GM21825 (cell line): ENCODE data around the gene MIA3.
"Not testable (repeated sequence)": the region's sequence is repeated elsewhere in the genome, so short reads cannot be mapped to it uniquely, and the experiment has no call there.

Experiments used
- ATAC-seq: cut with Tn5 transposase; IDR thresholded peaks from one replicate; pipeline ENCODE4 v1.9.1; 2021; ENCODE audit warnings: mild to moderate bottlenecking, moderate library complexity; ENCODE audit not compliant: unreplicated experiment

MIA3 gene, protein sequence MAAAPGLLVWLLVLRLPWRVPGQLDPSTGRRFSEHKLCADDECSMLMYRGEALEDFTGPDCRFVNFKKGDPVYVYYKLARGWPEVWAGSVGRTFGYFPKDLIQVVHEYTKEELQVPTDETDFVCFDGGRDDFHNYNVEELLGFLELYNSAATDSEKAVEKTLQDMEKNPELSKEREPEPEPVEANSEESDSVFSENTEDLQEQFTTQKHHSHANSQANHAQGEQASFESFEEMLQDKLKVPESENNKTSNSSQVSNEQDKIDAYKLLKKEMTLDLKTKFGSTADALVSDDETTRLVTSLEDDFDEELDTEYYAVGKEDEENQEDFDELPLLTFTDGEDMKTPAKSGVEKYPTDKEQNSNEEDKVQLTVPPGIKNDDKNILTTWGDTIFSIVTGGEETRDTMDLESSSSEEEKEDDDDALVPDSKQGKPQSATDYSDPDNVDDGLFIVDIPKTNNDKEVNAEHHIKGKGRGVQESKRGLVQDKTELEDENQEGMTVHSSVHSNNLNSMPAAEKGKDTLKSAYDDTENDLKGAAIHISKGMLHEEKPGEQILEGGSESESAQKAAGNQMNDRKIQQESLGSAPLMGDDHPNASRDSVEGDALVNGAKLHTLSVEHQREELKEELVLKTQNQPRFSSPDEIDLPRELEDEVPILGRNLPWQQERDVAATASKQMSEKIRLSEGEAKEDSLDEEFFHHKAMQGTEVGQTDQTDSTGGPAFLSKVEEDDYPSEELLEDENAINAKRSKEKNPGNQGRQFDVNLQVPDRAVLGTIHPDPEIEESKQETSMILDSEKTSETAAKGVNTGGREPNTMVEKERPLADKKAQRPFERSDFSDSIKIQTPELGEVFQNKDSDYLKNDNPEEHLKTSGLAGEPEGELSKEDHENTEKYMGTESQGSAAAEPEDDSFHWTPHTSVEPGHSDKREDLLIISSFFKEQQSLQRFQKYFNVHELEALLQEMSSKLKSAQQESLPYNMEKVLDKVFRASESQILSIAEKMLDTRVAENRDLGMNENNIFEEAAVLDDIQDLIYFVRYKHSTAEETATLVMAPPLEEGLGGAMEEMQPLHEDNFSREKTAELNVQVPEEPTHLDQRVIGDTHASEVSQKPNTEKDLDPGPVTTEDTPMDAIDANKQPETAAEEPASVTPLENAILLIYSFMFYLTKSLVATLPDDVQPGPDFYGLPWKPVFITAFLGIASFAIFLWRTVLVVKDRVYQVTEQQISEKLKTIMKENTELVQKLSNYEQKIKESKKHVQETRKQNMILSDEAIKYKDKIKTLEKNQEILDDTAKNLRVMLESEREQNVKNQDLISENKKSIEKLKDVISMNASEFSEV (N-terminal part only)

DNA sequence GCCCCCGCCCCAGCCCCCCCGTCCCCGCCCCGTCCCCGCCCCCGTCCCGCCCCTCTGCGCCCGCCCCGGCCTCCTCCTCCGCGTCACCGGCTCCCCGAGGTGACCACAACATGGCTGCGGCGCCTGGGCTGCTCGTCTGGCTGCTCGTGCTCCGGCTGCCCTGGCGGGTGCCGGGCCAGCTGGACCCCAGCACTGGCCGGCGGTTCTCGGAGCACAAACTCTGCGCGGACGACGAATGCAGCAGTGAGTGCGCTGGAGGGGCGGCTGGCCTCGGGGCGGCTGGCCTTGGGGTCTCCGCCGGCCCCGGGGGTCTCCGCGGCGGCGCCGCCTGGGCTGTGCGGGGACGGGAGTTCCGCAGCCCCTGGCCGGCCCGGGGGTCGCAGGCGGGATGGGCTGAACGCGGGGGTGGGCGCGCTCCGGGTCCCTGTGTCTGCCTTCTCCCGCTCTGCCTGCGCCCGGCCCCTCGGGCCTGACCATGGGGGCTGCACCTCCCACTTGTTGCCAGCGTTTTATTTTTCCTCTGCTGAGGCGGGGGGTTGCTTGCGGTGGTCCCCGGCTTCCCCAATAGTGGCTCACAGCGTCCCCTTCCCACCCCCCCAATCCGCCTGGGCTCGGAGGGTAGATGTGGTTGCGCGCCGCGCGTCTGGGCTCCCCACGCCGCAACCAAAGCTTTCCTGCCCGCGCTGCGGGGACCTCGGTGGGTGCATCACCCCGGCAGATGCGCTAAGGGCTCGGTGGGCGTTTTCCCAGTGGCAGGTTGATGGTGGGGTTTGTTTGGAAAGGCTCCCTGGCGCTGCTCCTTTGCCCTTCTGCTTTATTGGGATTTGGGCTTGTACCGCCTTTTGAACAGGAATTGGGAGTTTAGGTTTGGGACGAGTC lies at the start of gene MIA3:
Gene MIA3 (plus strand): TSS at position 97 of the 879 bp plus-strand sequence. CDS start 14 bp downstream, at position 111.
- peak; percentile 57 for ATAC-seq

DNA sequence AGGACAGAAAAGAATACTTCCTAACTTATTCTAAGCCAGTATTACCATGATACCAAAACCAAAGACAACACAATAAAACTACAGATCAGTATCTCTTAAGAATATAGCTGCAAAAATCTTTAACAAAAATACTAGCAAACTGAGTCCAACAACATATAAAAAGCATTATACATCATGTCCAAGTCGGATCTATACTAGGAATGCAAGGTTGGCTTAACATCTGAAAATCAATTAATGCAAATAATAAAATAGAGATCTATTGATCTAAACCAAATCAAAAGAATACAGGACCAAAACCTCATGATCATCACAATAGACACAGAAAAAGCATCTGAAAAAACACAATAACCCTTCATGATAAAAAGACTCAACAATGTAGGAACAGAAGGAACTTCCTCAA lies 47.1 kb upstream of the MIA3 start:
- ATAC-seq: no peak

DNA sequence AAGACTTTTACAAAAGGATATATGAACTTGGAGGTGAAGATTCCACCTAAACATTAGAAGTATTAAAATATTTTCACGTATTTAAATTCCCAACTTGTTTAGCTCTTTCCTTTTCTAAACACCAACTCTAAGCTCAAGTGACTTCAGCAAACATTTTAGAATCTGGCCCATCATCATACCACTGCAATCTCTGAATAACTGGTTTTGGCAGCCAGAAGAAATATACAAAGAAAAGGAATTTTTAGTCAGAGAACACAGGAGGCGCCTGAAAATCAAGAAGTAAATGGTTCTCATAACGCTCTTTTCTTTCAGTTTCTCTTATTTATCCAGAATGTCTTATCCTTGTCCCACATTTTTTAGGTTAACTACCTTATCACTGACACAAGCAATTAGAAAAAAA lies 38.6 kb upstream of the MIA3 start:
- ATAC-seq: no peak

DNA sequence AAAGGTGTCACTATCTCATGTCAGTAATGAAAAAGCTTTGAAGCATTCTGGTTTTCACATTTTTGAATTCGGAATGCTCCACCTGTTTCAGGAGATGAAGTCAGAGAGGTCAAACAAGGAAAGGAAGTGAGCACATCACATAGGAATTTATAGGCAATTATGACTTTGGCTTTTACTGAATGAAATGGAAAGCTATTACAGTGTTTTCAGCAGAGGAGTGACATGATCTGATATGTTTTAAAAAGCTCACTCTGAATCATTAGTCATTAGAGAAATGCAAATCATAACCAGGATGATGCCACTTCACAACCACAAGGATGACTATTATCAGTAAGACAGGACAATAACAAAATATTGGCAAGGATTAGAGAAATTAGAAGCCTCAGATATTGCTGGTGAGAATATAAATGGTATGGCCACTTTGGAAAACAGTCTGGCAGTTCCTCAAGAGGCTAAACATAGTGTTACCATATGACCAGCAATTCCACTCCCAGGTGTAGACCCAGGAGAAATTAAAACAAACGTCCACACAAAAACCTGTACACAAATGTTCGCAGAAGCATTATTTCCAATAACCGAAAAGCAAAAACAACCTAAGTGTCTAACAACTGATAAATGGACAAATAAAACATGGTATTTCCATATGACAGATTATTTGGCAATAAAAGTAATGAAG lies 35.7 kb upstream of the MIA3 start:
- peak; percentile 44 for ATAC-seq

DNA sequence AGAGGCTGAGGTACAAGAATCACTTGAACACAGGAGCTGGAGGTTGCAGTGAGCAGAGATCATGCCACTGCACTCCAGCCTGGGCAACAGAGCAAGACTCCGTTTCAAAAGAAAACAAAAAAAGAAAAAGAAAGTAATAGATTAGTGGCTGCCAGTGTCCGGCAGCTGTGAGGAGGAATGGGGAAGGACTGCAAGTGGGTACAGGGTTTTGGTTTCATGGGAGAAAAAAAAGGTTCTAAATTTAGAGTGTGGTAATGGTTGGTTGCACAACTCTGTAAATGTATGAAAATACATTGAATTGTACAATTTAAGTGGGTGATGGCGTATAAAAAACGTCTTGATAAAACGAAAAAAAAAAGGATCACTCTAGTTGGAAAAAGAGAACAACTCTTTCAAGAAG lies 34.8 kb upstream of the MIA3 start:
- ATAC-seq: peak; percentile 89

DNA sequence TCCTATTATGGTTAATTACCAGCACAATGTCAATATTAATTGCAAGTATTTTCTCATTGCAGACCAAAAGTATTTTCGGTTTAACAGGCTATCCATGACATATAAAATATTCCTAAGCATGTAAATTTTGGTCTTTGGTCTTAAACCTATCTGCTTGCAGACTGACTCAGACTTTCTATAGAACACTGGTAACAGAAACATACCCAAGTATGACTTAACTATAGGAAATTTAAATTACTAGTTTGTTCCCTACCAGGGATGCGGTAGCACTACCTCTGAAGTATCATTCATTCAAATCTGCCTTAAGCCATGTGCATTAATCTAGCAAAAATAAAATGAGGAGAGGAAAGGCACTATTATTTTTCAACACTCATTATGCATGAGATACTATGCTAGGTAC lies 31.1 kb upstream of the MIA3 start:
- ATAC-seq: no peak

DNA sequence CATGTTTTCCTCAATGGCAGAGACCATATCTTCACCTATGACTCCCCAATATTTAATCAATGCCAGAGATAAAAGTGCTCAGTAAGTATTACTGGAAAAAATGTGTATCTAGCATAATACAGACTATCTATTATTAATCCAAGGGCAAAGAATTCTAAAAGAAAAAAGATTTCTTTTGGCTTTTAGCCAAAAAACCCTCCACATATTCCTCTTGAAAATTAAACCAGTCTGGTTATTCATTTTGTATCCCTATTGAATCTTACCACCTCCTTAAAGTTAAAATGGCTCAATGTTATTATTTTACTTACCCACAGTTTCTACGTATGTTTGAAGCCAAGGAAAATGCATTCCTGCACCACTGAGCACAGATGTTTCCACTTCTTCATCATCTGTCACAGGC lies 29.8 kb upstream of the MIA3 start:
- no peak for ATAC-seq

DNA sequence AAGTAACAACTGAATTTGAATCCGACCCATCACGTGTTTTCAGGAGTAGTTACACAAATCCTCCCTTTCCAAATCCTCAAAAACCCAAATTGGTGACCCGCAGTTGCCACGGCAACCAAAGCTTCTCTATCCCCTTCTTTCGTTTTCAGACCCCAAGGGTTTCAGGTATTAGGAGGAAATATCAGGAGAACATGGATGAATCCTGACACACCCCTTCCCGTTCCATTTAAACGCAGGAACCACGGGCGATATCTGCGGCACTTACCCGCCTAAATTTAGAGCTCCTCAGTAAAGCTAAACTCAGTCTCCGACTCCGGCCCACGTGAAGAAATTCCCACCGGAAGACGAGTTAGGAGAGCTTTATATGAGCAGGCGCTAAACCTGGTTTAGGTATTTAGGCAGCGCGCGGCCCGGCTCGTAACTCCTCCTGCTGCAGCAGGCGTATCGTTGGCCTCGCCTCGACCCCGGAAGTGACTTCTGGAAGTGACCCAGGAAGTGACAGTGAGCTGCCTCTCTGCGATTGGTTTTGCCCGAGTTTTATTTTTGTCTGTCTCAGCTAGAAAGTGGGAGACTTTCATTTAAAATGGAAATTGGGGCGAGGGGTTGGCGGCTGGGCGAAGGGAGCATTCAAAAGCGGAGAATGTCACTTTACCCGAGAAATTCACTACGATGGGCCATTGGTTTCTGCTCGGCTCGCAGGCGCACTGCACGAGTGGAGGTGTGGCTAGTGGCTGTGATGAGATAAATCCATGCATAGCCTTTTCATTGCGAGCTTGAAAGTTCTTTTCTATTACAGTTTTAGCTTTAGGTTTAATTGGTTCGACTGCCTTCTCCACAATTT lies 28.2 kb upstream of the MIA3 start, which contains the start of gene TAF1A:
Gene TAF1A (minus strand): TSS at position 472 of the 841 bp plus-strand sequence.
- peak; percentile 99 for ATAC-seq

DNA sequence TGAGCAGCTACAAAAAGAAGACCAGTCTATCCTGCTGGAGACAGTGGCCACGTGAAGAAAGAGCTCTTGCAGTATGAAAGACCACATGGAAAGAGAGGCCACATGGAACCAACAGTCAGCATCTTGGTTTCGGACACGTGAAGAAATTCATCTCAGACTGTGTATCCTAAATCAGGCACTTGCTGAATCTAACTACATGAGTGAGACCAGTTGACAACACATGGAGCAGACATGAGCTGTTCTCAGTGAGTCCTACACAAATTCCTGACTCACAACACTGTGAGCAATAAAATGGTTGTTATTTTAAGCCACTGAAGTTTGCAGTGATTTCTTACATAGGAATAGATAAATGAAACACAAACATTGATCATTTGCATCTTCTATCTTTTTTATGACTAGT lies 25.7 kb upstream of the MIA3 start:
- no peak for ATAC-seq

DNA sequence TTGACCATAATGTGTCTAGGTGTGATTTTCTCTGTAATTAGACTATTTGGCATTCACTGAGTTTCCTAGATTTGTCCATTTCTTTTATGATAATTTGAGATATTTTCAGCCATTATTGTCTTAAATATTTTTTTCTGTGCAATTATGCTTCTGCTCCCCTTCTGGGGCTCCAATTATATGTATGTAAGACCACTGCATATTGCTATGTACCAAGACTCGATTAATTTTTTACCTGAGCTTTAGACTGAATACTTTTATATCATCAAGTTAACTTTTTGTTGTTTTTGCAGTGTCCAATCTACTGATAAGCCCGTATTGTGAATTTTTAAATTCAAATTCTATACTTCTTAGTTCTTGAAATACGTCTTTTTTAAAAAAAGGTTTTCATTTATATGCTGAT lies 23.1 kb upstream of the MIA3 start:
- ATAC-seq: no peak

DNA sequence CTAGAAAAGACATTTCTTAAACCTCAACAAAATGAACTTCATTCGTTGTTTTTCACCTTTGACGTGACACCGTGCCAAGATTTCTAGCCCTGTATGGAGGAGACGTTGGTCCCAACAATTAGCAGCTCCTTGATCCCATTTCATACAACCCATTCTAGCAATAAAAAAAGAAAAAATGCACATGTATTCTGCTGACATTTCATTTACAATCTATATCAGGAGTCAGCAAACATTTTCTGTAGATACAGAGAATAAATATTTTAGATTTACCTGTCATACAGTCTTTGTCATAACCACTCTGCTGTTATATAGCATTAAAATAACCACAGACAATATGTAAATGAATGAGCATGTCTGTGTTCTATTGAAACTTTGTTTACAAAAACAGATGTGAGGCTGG lies 21.2 kb upstream of the MIA3 start:
- no peak for ATAC-seq

DNA sequence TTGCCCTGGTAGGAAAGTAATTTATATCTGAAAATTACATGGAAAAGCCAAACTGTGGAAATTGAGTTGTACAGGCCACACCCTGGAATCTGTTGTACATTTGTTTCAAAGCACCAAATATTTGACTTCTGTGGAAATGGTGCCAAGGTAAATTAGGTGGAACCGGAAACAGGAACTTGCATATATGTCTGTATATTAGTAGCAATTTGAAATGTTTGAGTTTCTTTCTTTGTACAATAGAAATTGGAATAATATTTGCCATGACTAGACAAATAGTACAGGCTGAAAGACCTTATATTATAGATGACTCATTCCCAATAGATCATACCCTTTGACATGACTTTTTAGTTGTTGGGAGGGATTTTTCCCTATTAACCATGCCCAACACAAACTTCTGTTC lies 17.6 kb upstream of the MIA3 start:
- ATAC-seq: no peak

DNA sequence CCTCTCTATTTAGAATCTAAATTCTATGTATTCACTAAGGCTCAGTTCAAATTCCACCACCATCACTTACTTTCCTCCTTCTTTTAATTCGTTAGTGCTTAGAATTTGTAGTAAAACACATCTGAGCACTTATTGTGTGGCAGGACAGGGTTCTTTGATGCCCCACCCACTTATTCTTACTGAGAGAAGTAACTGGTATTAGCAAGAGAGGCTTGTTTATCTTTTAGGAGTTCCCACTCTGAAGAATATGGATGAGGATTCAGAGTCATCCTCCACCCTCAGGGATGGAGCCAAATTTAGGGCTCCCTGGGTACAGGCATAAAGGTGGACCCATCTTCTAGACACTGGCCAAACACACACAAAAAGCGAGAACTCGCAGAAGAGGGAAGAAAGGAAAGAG lies 16.6 kb upstream of the MIA3 start:
- no peak for ATAC-seq

DNA sequence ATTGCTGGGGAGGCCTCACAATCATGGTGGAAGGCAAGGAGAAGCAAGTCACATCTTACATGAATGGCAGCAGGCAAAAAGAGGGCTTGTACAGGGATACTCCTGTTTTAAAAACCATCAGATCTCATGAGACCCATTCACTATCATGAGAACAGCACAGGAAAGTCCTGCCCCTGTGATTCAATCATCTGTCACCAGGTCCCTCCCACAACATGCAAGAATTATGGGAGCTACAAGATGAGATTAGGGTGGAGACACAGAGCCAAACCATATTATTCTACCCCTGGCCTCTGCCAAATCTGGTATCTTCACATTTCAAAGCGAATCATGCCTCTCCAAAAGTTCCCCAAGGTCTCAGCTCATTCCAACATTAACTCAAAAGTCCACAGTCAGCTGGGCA lies 11.1 kb upstream of the MIA3 start:
- ATAC-seq: no peak

DNA sequence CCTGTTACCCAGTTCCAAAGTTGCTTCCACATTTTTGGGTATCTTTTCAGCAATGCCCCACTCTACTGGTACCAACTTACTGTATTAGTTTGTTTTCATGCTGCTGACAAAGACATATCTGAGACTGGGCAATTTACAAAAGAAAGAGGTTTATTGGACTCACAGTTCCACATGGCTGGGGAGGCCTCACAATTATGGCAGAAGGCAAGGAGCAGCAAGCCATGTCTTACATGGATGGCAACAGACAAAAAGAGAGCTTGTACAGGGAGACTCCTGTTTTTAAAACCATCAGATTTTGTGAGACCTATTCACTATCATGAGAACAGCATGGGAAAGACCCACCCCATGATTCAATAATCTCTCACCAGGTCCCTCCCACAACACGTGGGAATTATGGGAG lies 8.8 kb upstream of the MIA3 start:
- not testable (repeated sequence) for ATAC-seq

DNA sequence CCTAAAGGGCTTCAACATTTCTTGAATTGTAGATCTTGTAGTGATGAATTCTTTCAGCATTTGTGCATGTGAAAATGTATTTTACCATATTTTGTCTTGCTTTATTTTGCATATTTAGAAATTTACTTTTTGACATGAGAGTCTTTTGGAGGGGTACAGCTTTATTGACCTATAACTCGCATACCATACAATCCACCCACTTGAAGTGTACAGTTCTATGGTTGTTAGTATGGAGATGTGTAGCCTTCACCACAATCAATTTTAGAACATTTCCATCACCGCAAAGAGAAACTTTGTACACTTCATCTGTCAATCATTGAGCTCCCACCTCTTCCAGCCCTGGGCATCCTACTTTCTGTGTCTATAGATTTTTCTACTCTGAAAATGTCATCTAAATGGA lies 7.2 kb upstream of the MIA3 start:
- ATAC-seq: no peak

DNA sequence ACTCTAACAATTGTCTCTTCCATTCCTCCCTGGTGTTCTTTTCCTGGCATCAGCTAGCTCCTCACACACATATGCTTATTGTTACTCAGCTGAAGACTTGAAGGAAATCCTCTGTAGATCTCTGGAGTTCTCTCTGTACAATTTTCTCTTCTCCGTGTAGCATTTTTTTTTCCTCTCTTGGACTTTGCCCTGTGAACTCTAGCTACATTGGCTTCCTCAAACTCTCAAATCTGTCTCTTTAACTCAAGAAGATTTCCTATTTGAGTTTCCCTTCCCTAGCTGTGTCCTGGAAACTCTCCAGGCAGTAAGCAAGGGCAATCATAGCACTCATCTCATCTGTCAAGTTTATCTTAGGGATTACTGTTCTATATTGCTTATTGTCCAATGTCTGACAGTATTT lies 4.3 kb upstream of the MIA3 start:
- no peak for ATAC-seq

DNA sequence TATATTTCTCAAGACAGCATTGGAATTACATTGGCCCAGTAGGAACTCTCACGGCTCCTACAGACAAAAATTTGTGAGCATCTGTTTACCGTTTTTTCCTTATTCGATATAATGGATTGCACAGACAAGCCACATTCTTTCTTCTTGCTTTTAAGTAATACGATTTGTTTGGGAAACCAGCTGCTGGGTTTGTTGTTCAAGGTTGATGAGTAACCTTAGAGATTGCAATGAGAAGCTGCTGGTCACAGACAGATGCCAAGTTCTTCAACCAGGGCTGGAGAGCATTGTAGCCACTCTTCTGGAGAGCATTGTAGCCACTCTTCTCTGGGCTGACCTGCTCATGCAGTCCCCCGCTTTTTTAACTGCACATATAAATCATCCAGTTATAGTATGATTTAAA lies 1.4 kb upstream of the MIA3 start:
- ATAC-seq: no peak
